HG03025 (cell line): Measurements from ENCODE around the gene GPR25.

Experiments
- ATAC-seq: cut with Tn5 transposase; IDR thresholded peaks from one replicate; pipeline ENCODE4 v1.9.1; 2021; ENCODE audit warnings: mild to moderate bottlenecking, moderate library complexity; ENCODE audit not compliant: unreplicated experiment, low FRiP score

GPR25 gene

DNA sequence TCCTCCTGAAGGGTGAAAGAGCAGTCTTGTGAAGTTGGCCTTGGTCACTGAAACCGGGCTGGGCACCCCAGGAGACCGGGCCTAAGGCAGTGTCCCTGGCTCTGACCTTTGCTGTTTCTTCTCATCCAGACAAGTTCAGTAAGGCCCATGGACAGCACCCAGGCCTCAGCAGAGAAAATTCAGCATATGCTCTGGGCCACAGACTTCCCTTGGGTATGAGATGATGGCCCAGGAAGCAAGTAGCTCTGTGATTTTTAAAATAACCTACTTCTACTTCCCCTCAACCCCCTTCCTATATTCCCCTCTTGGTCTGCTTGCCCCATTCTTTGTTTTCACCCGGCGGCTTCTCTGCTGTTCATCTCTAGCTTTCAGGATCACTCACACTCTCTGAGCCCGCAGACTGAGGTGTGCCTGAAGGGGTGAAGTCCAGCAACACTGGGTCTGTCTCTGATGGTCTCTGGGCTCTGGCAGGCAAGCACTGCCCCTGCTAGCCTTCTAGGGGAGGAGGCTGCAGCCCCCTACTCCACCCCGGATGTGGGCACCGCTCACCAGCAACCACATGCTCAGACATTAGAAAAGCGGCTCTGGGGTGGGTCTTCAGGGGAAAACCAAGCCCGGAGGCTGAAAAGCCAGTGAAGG lies 2.9 kb upstream of the GPR25 start:
- ATAC-seq, result peak; percentile 37

DNA sequence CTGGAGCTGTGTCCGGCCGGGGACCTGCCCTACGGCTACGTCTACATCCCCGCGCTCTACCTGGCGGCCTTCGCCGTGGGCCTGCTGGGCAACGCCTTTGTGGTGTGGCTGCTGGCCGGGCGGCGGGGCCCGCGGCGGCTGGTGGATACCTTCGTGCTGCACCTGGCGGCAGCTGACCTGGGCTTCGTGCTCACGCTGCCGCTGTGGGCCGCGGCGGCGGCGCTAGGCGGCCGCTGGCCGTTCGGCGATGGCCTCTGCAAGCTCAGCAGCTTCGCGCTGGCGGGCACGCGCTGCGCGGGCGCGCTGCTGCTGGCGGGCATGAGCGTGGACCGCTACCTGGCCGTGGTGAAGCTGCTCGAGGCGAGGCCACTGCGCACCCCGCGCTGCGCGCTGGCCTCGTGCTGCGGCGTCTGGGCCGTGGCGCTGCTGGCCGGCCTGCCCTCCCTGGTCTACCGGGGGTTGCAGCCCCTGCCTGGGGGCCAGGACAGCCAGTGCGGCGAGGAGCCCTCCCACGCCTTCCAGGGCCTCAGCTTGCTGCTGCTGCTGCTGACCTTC lies 412 bp downstream of the GPR25 start:
- ATAC-seq, result no peak

DNA sequence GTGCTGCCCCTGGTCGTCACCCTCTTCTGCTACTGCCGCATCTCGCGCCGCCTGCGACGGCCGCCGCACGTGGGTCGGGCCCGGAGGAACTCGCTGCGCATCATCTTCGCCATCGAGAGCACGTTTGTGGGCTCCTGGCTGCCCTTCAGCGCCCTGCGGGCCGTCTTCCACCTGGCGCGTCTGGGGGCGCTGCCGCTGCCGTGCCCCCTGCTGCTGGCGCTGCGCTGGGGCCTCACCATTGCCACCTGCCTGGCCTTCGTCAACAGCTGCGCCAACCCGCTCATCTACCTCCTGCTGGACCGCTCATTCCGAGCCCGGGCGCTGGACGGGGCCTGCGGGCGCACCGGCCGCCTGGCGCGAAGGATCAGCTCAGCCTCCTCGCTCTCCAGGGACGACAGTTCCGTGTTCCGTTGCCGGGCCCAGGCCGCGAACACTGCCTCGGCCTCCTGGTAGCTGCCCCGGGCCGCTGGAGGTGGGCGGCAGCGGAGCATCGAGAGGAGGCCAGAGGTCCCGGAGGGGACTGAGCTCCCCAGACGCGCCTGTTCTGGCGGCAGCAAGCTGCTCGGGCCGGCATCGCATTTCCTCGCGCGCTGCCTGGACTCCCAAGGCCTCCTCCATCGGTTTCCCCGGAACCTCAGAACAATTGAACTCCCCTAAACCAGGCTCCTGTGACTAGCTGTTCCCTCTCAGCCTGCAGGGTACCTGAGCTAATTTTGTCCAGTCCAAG lies 1.1 kb downstream of the GPR25 start:
- no peak for ATAC-seq

DNA sequence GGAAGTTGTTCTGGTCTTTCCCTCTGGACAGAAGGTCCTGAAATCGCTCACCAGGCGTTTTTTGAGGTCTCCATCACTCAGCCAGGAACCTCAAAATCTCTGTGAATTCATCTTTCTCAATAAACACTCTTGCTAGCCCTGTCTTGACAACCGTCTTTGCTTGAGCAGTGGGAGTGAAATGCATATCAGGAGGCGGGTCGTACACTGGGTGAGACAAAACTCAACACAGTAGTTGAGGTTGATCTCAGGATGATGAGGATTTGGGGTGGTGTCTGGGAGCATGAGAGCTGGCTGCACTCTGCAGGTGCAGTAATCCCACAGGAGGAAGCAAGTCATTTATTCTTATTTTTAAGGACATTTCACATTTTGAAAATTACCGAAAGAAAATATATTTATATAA lies 1.9 kb downstream of the GPR25 start:
- no peak for ATAC-seq

DNA sequence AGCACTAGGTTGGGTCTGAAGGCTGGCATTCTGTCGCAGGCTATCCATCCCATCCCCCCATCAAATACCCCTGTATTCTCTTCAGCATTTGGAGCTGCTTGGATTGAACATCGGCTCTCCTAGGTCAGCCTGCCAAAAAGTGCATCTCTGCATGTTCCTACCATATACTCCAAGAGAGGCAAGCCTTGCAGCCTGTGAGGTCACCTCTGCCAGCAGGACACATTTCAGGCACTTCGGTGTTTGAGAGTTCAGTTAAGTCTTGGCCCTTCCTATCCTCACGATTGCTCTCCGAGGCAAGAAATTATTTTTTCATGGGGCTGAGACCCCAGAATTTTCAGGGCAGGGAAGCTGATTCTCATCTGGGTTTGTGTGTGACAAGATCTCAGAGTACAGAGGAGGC lies 2.6 kb downstream of the GPR25 start:
- ATAC-seq, result no peak

DNA sequence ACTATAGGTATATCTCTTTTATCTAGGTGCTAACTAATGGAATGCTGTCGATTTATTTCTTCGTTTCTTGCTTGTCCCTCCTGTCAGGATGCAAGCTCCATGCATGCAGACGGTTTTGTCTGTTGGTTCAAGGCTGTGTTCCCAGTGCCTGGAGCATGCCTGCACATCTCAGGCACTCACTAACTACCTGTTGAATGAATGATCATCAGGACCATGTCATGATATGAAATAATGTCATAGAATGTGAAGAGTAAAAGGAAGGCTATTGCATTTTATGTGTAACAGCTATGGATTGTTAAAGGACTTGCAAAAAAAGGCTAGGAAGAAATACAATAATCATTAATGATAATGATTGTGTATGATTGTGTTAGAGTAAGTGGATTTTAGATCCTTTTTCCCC lies 4.2 kb downstream of the GPR25 start:
- no peak for ATAC-seq

DNA sequence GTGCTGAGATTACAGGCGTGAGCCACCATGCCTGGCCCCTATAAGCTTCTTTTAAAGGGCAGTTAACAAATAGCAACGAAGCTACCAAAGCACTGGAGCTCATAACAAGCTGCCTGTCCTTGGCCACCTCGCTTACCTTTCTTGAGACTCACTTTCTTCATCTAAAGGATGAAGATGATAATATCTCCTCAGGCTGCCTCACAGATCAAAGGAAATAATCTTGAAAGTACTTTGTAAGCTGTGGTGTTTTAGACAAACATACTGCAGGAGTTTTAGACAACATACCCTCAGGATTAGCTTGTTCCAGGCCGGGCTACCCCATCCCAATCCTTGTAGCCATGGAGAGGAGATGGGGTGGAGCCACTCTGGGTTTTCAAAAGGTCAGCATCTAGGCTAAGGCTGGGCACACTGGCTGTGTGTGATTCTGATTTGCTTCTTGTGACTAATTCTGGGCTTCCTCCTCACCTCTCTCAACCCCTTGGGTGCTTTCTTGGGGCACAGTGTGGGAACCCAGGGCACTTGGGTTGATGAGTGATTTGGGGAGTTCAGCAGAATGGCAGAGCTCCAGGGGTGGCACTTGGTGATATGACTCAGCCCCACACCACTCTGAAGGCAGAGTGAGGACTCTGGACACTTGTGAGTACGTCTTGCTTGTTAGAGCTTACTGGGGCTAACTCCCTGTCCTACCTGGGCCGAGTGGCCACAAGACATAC lies 5.2 kb downstream of the GPR25 start:
- ATAC-seq, result no peak

DNA sequence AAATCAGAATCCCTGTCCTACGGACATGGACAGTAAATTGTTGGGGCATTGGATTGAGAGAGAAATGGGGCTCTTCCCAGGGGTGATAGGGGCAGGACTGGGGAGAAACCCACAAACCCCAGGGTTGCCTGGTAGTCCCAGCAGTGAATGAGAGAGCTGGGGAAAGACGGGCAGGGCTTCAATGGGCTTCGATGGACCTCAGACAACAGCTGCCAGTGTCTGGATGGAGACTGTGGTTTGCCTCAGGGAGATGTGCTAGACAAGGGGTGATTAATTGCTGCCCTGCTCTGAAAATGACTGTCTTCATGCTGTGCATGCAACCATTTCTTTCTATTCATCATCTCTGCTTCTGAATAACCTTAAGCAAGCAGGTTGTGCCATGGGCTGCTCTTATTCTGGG lies 7.4 kb downstream of the GPR25 start:
- ATAC-seq, result no peak

DNA sequence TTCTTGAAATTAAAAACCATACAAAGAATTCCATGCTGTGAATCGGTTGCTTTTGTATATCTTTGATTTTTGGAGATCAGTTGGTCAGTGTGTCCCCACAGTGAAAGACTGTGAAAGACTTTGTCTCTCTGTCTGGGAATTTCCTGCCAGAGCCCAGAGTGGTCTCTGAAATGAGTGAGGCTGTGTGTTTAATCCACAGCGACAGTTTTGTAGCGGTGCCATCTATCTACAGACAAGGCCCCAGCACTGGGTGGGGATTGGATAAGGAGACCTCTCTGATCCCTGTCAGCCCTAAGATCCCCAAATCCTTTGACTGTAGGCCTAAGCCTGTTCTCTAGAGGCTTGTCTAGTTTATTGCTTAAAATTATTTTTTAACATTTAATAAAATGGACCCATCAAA lies 10.3 kb downstream of the GPR25 start:
- no peak for ATAC-seq

DNA sequence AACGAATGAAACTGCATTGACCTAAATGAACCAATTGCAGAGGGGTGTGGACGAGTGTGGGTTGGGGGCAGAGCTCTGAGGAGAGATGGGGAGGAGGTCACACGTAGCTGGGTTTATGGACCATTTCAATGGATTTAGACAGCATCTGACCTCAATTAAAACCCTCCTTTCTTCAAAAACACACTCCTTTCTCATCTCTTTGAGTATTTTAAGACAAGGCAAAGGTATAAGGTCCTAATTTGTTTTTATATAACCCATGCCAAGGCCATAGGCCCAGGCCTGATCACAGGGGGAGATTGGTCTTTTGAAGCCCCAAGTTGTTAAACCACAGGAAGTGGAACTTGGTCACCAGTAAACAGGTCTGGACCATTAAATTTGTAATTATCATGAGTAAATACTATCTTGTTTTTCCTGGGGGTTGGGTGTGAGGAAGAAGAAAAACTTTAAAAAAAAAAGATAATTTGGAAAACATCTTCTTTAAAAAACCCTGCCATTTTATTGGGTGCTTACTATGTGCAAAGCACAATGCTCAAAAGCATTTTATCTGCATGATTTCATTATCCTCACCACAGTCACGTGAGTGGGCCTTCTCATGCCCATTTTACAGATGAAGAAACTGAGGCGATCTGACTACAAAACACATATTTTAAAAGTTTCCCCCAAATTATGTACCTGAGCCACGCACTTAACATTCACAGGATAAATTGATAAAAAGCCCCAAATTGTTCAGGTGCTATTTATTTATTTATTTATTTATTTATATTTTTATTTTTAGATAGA lies 13.0 kb downstream of the GPR25 start:
- ATAC-seq, result no peak

DNA sequence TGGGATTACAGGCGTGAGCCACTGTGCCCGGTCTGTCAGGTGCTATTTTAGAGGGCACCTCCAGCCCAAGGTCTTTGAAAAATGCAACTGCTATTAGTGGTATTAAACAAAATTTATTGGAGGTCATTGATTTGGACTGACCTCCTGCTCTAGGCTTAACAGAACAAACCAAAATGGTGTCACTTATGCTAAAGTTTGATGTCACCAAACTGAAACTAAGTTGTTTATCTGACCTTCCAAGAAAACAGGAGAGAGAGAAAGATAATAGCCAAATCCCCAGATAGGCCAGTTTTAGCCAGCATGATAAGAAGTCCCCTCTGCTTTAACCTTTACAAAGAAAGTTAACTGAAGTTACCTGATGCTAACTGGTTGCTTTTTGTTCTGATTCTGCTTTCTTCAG lies 13.8 kb downstream of the GPR25 start:
- ATAC-seq, result no peak

DNA sequence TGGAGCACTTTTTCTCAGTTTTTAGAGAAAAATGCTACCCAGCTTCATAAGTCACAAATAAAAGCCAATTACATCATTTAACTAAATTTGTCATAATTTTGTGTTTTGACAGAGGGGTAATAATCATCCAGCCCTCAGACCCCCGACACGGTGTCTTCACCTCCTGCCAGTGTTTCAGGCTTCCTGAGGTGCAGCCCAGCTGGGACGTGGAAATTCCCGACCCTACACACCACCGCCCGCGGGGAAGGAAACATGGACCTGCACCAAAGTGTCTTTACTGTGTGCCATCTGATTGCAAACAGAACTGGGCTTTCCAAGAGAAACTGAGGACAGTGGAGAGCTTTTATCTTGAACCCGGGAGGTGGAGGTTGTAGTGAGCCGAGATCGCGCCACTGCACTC lies 14.3 kb downstream of the GPR25 start:
- no peak for ATAC-seq

DNA sequence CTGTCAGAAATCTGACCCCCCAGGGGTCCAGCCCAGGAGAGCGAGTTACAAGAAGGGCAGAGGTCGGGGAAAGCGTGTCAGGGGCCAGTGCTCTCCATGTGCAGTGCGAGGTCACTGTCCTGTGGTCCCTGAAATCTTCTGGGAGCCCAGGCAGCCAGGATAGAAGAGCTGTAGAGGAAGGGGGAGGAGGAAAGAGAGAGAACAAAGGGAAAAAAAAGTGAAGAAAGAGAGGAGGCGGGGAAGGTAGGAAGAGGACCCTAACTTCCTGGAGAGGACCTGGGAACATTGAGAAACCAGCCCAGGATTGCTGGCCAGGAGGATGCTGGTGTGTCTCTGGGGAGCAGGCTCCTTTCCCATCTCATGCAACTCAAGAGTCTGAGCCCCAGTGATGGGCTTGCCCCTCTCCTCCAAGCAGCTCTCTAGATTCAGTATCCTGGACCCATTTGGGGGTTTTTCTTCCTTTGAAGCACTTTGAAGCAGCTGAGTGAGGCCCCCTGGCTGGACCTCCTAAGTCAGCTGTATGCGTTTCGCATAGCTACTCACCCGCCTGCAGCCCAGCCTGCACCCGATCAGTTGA lies 15.1 kb downstream of the GPR25 start:
- ATAC-seq, result no peak

DNA sequence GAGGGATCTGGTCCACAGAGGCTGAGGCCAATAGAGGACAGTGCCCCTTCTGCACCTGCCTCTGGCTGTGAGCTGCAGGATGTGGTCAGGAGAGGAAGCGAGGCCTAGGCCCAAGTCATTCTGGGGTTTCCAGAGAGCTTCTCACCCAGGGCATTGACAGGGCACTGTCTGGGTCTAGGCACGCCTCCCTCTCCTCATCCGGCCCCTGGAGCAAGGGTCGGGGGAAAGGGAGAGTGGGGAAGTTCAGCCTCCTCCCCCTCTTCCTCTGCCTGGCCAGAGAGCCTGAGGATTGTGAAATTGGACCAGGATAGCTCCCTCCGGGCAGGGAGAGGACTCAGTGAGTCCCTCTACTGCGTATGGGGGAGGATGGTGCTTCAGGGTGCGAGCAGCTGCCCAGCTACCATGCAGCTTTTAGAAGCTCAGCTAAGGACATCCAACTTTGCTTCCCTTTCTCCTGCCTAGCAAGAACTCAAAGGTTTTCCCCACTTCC lies 15.6 kb downstream of the GPR25 start:
- ATAC-seq, result peak; percentile 83

DNA sequence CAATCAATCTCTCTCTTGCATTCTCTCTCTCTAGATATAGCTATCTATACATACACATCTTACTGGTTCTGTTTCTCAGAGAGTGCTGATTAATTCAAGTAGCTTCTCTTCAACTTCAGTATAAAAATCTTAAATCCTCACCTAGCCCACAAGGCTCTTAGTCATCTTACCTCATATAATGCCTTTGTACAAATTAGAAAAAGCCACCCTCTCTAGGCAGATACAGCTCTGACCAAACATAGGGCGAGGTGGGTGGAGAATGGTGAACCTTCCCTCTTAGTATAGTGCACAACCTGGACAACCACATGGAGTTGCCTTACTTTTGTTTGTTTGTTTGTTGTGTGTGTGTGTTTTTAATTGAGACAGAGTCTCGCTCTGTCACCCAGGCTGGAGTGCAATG lies 16.8 kb downstream of the GPR25 start:
- ATAC-seq, result no peak

DNA sequence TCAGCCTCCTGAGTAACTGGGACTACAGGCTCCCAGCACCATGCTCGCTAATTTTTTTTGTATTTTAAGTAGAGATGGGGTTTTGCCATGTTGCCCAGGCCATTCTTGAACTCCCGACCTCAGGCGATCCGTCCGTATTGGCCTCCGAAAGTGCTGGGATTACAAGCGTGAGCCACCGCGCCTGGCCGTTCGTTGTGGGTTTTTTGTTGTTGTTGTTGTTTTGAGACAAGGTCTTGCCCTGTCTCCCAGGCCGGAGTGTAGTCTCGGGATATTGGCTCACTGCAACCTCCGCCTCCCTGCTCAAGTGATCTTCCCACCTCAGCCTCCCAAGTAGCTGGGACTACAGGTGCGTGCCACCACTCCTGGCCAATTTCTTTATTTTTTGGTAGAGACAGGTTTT lies 17.2 kb downstream of the GPR25 start:
- no peak for ATAC-seq

DNA sequence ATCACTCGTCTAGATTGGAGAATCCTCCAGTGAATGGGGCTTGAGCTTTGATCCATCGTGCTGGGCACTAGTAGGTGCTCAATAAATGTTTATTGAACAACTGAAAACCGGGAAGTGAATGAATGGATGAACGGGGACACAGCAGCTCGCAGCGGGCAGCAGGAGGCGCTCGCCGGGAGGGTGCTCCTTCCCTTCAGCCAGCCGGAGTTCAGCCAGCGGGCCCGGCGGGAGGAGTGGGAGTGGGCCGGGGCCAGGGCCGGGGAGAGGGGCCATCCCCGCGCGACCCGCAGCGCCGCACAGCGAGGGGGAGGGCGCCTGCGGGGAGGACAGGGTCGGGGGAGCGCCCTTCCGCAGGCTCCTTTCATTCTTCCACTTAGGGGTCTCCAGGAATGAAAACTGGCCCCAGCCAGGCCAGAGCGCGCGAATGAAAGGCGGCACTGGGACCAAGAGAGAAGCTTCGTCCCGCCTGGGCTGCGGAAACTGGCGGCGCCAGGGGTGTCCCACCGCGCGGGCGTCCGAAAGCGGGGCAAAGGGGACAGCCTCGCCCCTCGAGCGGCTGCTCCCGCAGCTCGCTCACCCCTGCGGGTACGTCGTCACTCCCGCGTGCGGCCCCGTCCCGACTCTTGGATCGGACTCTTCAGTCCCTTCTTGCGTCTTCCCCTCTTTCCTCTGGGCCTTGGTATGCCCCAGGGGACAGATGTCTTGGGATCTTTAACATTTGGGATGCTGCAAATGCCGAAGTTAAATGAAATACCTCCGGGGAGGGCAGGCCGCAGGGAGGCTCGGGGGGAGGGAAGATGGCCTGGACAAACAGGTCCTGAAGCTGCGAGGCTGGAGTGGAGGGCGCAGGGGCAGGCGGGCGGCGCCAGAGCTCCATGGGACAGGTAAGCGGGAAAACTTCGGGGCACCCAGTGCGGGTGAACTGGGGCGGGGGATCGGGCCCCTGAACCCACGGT lies 18.3 kb downstream of the GPR25 start:
- ATAC-seq, result no peak

DNA sequence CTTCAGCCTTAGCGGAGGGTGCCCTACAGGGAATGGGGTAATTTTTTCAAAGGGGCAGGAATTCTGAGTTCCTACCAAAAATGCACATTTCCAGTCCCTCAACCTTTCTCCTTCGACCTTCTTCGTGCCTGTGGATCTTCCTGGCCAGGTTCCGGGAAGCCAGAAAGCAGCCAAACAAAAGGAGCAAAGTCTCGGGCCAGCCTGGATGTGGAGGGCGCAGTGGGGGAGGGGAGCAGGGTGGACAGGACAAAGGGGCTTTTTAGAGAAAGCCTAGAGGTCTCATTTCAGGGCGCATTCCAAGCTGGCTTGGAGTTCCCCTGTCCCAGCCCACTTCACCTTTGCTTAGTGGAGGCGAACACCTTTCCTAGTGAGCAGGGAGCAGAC lies 19.0 kb downstream of the GPR25 start:
- ATAC-seq, result no peak

DNA sequence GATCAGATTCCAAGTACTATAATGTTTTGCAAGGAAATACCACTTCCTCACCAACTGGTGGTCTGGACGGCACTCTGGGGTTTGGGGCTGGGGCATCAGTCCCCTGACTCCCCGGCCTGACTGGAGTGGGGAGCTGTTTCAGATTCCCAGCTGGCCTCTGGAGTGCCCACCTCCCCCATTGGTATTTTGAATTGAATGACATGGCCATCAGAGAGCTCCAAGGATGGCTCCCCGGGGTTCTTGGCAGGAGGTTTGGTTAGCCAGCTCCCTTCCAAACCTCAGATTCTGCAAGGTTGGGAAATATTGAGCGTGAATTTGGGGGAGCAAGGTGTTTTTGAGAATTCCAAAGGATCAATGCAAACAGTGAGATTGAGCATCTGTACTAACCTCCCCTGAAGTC lies 19.8 kb downstream of the GPR25 start:
- ATAC-seq, result no peak
